Measurements from ENCODE around the gene SEPSECS. TPM values are rescaled to one million over a fixed set of nuclear protein-coding genes. Genes with fewer than 3 reads are reported as not detected.

Gene SEPSECS
- total RNA-seq, 4 donors from 2014 or later: 3.9 to 6.7 (median 4.7) TPM

GRCh38 chr4:25075851-25076250 is 84.4 kb downstream of the SEPSECS start:
- in situ Hi-C loops (cut with MboI; ENCODE audit: low sequenced_read_pairs in 4 of 4): no loop called here
- no peak for DNase-seq
- no peak for ATAC-seq
- no peak for TF ChIP-seq POLR2A (IDR thresholded peaks at IDR 0.05)
- no peak for TF ChIP-seq CTCF (IDR thresholded peaks at IDR 0.05 in 4 of 5, conservative IDR thresholded peaks at IDR 0.05 in 1 of 5)
- H3K4me3 ChIP-seq: no peak overlapping the region
- H3K9me3 ChIP-seq: no peaks in the 10 kb centered on the region
- no peaks in the 10 kb centered on the region for H3K4me1 ChIP-seq
- H3K27ac ChIP-seq: no peak overlapping the region
- no peaks in the 10 kb centered on the region for H3K27me3 ChIP-seq
- H3K36me3 ChIP-seq: no peaks in the 10 kb centered on the region
- intact Hi-C loops (cut with DNase I; ENCODE audit: low total_unique reads): no loop called here

- DNase-seq (no peak), ATAC-seq (no peak)
- Histone ChIP-seq H3K27me3 (no peaks in the 10 kb centered on the region), H3K36me3 (no peaks in the 10 kb centered on the region), H3K9me3 (no peaks in the 10 kb centered on the region), H3K4me3 (no peak overlapping the region), H3K27ac (no peak overlapping the region), H3K4me1 (no peaks in the 10 kb centered on the region)
- intact Hi-C loops (cut with DNase I; ENCODE audit: low total_unique reads) (no loop called here), in situ Hi-C loops (cut with MboI; ENCODE audit: low sequenced_read_pairs in 4 of 4) (no loop called here)
- TF ChIP-seq POLR2A (IDR thresholded peaks at IDR 0.05): no peak
- TF ChIP-seq CTCF (IDR thresholded peaks at IDR 0.05 in 4 of 5, conservative IDR thresholded peaks at IDR 0.05 in 1 of 5): no peak
Measured at GRCh38 chr4:25075129-25075528, 85.1 kb downstream of the SEPSECS start.

- intact Hi-C loops (cut with DNase I; ENCODE audit: low total_unique reads): no loop called here
- no peaks in the 10 kb centered on the region for H3K9me3 ChIP-seq
- no peak for DNase-seq
- no peak overlapping the region for H3K4me3 ChIP-seq
- no peak for ATAC-seq
- no peaks in the 10 kb centered on the region for H3K27me3 ChIP-seq
- H3K27ac ChIP-seq: no peak overlapping the region
- H3K36me3 ChIP-seq: no peaks in the 10 kb centered on the region
- in situ Hi-C loops (cut with MboI; ENCODE audit: low sequenced_read_pairs in 4 of 4): no loop called here
- H3K4me1 ChIP-seq: no peaks in the 10 kb centered on the region
- TF ChIP-seq POLR2A (IDR thresholded peaks at IDR 0.05) (no peak), CTCF (IDR thresholded peaks at IDR 0.05 in 4 of 5, conservative IDR thresholded peaks at IDR 0.05 in 1 of 5) (no peak)
Measured at GRCh38 chr4:25070545-25070944, 89.7 kb downstream of the SEPSECS start.

Other genes starting within 250 kb of the SEPSECS start
- gene CCDC149, start 247.4 kb downstream of the SEPSECS start, total RNA-seq: 1 to 10 TPM; 2.8 to 10.0 (median 4.8) TPM
- gene LGI2, start 129.5 kb downstream of the SEPSECS start, total RNA-seq: under 1 TPM; 0.05 to 0.31 (median 0.19) TPM
- gene PI4K2B, start 73.6 kb upstream of the SEPSECS start, total RNA-seq: 1 to 10 TPM in 3 of 4 donors, under 1 TPM in 1; 0.92 to 3.6 (median 3.0) TPM
- gene ZCCHC4, start 152.3 kb upstream of the SEPSECS start, total RNA-seq: 10 to 100 TPM in 3 of 4 donors, 1 to 10 TPM in 1; 6.9 to 14.2 (median 12.4) TPM
- 10 to 100 TPM; 11.8 to 20.2 (median 14.7) TPM for gene ANAPC4, start 216.8 kb upstream of the SEPSECS start, total RNA-seq